Right lobe of liver (tissue), 4 donors: ENCODE measurements around the gene IRX4.

Source experiments
- POLR2A ChIP-seq: fragments of 450-650 bp; IDR thresholded peaks from one replicate; pipeline ENCODE4 v1.6.1; 2017; ENCODE audit warnings: antibody characterized with exemption, mild to moderate bottlenecking
- TF ChIP-seq, protein P1 (sequence below), 4 donors: fragments of 200-600 bp in 3 of 4; fragments of 450-650 bp in 1 of 4; IDR thresholded peaks; one replicate each; pipeline versions ENCODE4 v1.5.1 to v1.8.0; 2016 to 2022; ENCODE audit warnings: antibody characterized with exemption in 4 of 4, mild to moderate bottlenecking in 2 of 4
- donor health status: DM: no; HTN: no; CAD: no.
- donor health status: DM: no; HTN: no; CAD: no.
- donor health status: DM: no; HTN: yes; CAD: no.

GRCh38 chr5:1889321-1890065 is 6.8 kb upstream of the IRX4 start:
- TF ChIP-seq POLR2A: no peak
- TF ChIP-seq, protein P1, sequence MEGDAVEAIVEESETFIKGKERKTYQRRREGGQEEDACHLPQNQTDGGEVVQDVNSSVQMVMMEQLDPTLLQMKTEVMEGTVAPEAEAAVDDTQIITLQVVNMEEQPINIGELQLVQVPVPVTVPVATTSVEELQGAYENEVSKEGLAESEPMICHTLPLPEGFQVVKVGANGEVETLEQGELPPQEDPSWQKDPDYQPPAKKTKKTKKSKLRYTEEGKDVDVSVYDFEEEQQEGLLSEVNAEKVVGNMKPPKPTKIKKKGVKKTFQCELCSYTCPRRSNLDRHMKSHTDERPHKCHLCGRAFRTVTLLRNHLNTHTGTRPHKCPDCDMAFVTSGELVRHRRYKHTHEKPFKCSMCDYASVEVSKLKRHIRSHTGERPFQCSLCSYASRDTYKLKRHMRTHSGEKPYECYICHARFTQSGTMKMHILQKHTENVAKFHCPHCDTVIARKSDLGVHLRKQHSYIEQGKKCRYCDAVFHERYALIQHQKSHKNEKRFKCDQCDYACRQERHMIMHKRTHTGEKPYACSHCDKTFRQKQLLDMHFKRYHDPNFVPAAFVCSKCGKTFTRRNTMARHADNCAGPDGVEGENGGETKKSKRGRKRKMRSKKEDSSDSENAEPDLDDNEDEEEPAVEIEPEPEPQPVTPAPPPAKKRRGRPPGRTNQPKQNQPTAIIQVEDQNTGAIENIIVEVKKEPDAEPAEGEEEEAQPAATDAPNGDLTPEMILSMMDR (IDR thresholded peaks at IDR 0.05): no peak
